ENCODE measurements around the gene RARB.

The RARB gene

DNA sequence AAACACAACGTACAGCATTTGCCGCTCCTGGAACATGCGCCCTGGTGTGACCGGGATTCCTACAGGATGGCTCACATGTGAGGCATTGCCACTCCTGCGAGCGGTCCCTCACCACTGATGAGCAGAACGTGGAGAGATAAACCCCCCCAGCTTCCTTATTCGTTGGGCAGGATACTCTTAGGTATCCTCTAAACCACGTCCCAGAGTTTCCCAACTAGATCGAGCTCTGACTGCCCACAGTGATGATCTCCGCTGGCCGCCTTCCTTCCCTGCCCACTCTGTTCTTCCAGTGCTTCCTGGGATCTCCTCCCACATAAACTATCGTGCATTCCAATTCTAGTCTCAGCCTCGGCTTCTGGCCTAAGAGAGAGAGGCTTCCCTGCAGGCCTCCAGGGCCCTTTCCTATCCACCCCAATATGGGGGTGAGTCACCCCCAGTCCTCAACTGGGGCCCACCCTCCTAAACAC, 144.9 kb downstream of the RARB start:
- TF ChIP-seq, protein P1, sequence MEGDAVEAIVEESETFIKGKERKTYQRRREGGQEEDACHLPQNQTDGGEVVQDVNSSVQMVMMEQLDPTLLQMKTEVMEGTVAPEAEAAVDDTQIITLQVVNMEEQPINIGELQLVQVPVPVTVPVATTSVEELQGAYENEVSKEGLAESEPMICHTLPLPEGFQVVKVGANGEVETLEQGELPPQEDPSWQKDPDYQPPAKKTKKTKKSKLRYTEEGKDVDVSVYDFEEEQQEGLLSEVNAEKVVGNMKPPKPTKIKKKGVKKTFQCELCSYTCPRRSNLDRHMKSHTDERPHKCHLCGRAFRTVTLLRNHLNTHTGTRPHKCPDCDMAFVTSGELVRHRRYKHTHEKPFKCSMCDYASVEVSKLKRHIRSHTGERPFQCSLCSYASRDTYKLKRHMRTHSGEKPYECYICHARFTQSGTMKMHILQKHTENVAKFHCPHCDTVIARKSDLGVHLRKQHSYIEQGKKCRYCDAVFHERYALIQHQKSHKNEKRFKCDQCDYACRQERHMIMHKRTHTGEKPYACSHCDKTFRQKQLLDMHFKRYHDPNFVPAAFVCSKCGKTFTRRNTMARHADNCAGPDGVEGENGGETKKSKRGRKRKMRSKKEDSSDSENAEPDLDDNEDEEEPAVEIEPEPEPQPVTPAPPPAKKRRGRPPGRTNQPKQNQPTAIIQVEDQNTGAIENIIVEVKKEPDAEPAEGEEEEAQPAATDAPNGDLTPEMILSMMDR (IDR thresholded peaks at IDR 0.05; ENCODE audit: insufficient read depth, low read depth, low read length, missing control alignments) = no peak
- no peak for DNase-seq (ENCODE audit: low read depth)
- no peak overlapping the region for H3K4me3 ChIP-seq (ENCODE audit: low read depth, low read length)

DNA sequence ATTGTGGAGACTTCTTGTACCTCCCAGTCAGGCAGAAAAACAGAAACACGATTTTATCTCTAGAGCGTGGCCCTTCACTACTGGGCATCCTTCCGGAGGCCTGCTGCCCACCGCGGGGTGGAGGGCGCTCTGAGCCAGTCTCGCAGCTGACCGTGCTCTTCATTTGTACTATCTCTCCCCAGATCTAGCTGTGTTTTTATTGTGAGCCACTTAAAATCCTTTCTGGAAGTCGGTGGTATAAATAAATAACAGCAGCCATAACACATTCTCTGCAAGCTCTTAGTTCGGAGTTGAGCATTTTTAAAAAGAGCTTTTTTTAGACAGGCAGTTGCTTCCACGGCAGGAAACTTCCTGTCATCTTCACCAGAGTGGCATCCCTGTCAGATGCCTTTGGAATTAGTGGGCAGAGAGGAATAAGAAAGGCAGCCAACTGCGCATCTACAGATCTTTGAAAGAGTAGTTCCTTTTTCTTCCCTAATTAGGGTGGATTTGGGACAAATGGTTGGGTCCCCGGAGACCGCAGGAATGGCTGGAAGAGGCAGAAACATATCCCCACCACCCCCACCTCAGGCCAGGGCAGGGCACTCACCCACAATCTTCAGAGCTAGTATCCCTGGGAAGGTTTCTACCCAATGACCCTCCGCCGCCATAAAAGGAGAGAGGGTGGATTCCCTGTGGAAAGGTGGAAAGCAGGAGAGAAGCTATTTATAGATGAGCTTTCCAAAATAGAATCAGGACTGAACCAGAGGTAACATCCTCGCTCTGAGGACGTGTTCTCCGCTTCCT, 145.5 kb downstream of the RARB start:
- DNase-seq (ENCODE audit: low read depth) = no peak
- TF ChIP-seq, protein P1 (IDR thresholded peaks at IDR 0.05; ENCODE audit: insufficient read depth, low read depth, low read length, missing control alignments) = no peak
- H3K4me3 ChIP-seq (ENCODE audit: low read depth, low read length) = no peak overlapping the region

DNA sequence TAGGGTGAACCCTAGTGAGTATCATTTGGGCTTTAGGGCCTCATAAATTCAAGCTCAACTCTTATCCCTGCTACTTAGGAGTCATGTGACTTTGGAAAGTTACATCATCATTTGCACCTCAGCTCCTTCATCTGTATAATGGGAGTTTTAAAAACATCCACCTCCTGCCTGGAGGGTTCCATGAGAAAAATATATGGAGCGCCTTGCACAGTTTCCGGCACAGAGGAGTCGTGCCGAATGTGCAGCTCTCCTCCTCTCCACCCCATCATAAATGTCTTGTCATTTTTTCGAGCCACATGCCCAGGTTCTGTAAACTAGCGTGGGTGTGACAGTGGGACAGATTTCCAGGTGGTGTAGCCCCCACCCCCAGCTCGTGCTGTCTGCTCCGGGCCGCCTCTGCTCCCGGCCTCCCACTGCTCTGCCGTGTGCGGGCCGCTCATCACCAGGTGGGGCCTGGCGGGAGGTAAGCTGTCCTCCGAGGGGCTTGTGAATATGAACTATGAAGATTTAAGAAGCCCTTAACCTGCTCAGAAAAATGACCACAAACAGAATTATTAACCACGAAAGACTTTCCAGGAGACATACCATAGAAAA, 146.2 kb downstream of the RARB start:
- DNase-seq (ENCODE audit: low read depth) = no peak
- no peak overlapping the region for H3K4me3 ChIP-seq (ENCODE audit: low read depth, low read length)
- TF ChIP-seq, protein P1 (IDR thresholded peaks at IDR 0.05; ENCODE audit: insufficient read depth, low read depth, low read length, missing control alignments) = no peak

DNA sequence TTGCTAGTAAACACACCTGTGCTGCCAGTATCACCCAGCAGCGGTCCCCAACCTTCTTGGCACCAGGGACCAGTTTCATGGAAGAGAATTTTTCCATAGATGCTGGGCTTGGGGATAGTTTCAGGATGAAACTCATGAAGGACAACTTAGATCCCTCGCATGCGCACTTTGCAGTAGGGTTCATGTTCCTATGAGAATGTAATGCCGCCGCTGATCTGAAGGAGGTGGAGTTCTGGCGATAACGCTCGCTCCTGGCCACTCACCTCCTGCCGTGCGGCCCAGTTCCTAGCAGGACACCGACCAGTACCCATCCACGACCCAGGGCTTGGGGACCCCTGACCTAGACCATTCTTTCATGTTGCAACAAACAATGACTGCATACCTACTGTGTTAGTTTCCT, 146.9 kb downstream of the RARB start:
- no peak overlapping the region for H3K4me3 ChIP-seq (ENCODE audit: low read depth, low read length)
- no peak for DNase-seq (ENCODE audit: low read depth)
- TF ChIP-seq, protein P1 (IDR thresholded peaks at IDR 0.05; ENCODE audit: insufficient read depth, low read depth, low read length, missing control alignments) = no peak

DNA sequence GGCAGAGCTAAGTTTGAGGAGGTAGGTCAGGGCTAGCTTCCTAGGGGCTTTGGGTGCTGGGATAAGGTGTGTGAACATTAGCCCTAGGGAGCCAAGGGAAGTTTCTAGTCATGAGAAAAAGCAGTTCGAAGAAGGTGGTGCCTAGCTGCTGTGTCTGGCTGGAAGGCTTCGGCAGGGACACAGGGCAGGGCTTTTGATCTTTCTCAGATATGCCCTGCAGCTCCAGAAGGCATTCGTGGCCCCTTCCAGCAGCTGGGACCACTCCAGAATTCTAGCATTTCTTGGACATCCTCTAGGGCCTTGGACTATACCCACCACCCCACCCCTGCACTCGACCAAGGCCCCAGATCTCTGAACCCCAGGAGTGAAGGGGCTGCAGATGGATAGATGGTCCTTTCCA, 148.1 kb downstream of the RARB start:
- no peak for DNase-seq (ENCODE audit: low read depth)
- H3K4me3 ChIP-seq (ENCODE audit: low read depth, low read length) = no peak overlapping the region
- TF ChIP-seq, protein P1 (IDR thresholded peaks at IDR 0.05; ENCODE audit: insufficient read depth, low read depth, low read length, missing control alignments) = no peak

DNA sequence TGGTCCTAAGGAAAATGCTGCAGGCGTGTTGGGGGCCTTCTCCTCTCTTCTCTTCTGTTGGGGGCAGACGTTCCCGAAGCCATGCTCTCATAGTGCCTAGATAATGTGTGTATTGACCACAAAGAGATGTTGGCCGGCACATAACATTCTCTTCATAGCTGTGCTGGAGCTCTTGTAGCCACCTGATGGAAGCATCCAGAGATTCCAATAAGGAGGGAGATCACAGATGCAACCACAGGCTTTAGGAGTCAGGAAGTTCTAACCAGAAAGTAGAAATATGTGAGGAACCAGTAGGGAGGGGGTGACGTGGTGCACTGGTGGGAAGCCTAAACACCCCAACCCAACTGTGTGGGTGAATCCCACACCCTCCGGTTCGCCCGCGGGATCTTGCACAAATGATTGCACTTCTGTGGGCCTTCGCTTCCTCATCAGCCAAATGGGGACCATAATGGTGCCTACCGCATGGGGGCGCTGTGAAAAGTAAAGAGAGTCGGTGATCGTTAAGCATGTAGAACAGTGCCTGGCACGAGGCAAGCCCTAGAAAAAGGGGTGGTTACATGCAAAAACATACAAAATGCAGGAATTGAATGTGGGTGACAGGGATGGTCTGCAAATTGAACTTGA, 148.9 kb downstream of the RARB start:
- TF ChIP-seq, protein P1 (IDR thresholded peaks at IDR 0.05; ENCODE audit: insufficient read depth, low read depth, low read length, missing control alignments) = no peak
- DNase-seq (ENCODE audit: low read depth) = no peak

More for the DNA sequence above, 148.9 kb downstream of the RARB start:
- H3K4me3 ChIP-seq (ENCODE audit: low read depth, low read length) = no peak overlapping the region
